ENCODE data around the gene APELA. TPM values are rescaled to one million over a fixed set of nuclear protein-coding genes. Genes with fewer than 3 reads are reported as not detected.

The APELA gene
- total RNA-seq = 2.4 and 2.9 TPM in 2 replicates

GRCh38 chr4:164876700-164877324 is at the start of gene APELA:
APELA (plus strand) TSS chr4:164877178; CDS start chr4:164877332, 154 bp downstream.

Other genes with a start within 250 kb of the APELA start
- not detected in 2 replicates for gene SMIM31, start 123.0 kb upstream of the APELA start, total RNA-seq
- gene TRIM61, start 100.5 kb downstream of the APELA start, total RNA-seq = 3.4 and 3.9 TPM in 2 replicates
- not detected in 2 replicates for gene TRIM60, start 154.8 kb downstream of the APELA start, total RNA-seq
- not detected in 2 replicates for gene TRIM75, start 176.7 kb downstream of the APELA start, total RNA-seq
- 14.0 and 23.2 TPM in 2 replicates for gene TMEM192, start 235.7 kb downstream of the APELA start, total RNA-seq